HepG2 (cell line): ENCODE measurements around the gene LYSMD2. TPM values are rescaled to one million over a fixed set of nuclear protein-coding genes. Genes with fewer than 3 reads are reported as not detected.
A peak's percentile ranks its signal among the peaks of the same experiment; 100 is the strongest.

ENCODE experiments used
- ATF7-NPFF ChIP-seq: sonication (generic); formaldehyde crosslinking; IDR thresholded peaks from 2 replicates; pipeline ENCODE4 v1.8.1; 2023; ENCODE audit warnings: mild to moderate bottlenecking, low read depth, missing genetic modification reagents, moderate library complexity
- EHMT2 ChIP-seq: fragments of 200-600 bp; sonication (generic); IDR thresholded peaks from 2 replicates; pipeline ENCODE4 v1.7.0; 2017; ENCODE audit warnings: antibody characterized with exemption, low read depth, low read length, borderline replicate concordance
- EP300 ChIP-seq, 3 experiments: sonication (generic) in 1 of 3; formaldehyde crosslinking in 1 of 3; IDR thresholded peaks; 2 replicates each; pipeline versions ENCODE4 v1.5.1 to v1.6.1; 2011 to 2020; ENCODE audit warnings: low read depth in 2 of 3, low read length in 2 of 3, borderline replicate concordance in 1 of 3, improper control_type of control experiment in 1 of 3, mild to moderate bottlenecking in 1 of 3, missing genetic modification reagents in 1 of 3, moderate library complexity in 1 of 3
- FOXA3 ChIP-seq: IDR thresholded peaks from 2 replicates; pipeline ENCODE4 v1.6.1; 2016; ENCODE audit warnings: missing genetic modification reagents, missing compliant biosample characterization
- HES4 ChIP-seq: sonication (generic); formaldehyde crosslinking; IDR thresholded peaks from 2 replicates; pipeline ENCODE4 v1.9.0; 2021; ENCODE audit warnings: mild to moderate bottlenecking, missing genetic modification reagents, borderline replicate concordance
- KLF16 ChIP-seq, 2 experiments: sonication (generic) in 1 of 2; formaldehyde crosslinking in 1 of 2; IDR thresholded peaks; 2 replicates each; pipeline versions ENCODE4 v1.6.1 to v1.8.0; 2016 to 2023; ENCODE audit warnings: missing genetic modification reagents in 2 of 2, missing compliant biosample characterization in 1 of 2
- PATZ1 ChIP-seq: sonication (generic); formaldehyde crosslinking; IDR thresholded peaks from 2 replicates; pipeline ENCODE4 v1.4.0; 2020; ENCODE audit warnings: missing genetic modification reagents
- ZBTB42 ChIP-seq: sonication (generic); formaldehyde crosslinking; IDR thresholded peaks from 2 replicates; pipeline ENCODE4 v1.5.0; 2020; ENCODE audit warnings: mild to moderate bottlenecking, missing genetic modification reagents
- ZHX2 ChIP-seq, 2 experiments: sonication (generic) in 1 of 2; formaldehyde crosslinking in 1 of 2; IDR thresholded peaks; 2 replicates each; pipeline versions ENCODE4 v1.6.1 to v1.9.0; 2014 to 2022; ENCODE audit warnings: antibody characterized with exemption in 1 of 2, borderline replicate concordance in 1 of 2, inconsistent platforms in 1 of 2, low read depth in 1 of 2, missing genetic modification reagents in 1 of 2
- ZNF576 ChIP-seq: sonication (generic); formaldehyde crosslinking; IDR thresholded peaks from 2 replicates; pipeline ENCODE4 v1.4.0; 2020; ENCODE audit warnings: mild to moderate bottlenecking, missing genetic modification reagents
- ZNF687 ChIP-seq: sonication (generic); formaldehyde crosslinking; IDR thresholded peaks from 2 replicates; pipeline ENCODE4 v1.5.1; 2020; ENCODE audit warnings: mild to moderate bottlenecking, missing genetic modification reagents, moderate library complexity
- ZNF740 ChIP-seq: sonication (generic); formaldehyde crosslinking; IDR thresholded peaks from 2 replicates; pipeline ENCODE4 v1.4.0; 2020; ENCODE audit warnings: missing genetic modification reagents
- ZNF816 ChIP-seq: sonication (generic); formaldehyde crosslinking; IDR thresholded peaks from 2 replicates; pipeline ENCODE4 v1.8.0; 2022; ENCODE audit warnings: missing genetic modification reagents, mild to moderate bottlenecking, borderline replicate concordance
- polyA plus RNA-seq, 8 experiments: library from polyadenylated mRNA; depleted of rRNA in 3 of 8; stranded (reverse) in 7 of 8; unstranded in 1 of 8; fragments of >200 nt; fragmentation: Illumina TruSeq in 4 of 8; extraction: Trizol in 4 of 8; gene quantifications; 2 replicates each; pipeline versions ENCODE4 v1.2.1 to v1.2.3, GENCODE V29; 2011 to 2016; ENCODE audit warnings: low read depth in 4 of 8, missing spikeins in 1 of 8, mixed read lengths in 1 of 8; ENCODE audit not compliant: insufficient read depth in 1 of 8
- total RNA-seq, 5 experiments: library from RNA; depleted of rRNA; stranded (reverse); fragments of >200 nt; fragmentation: Illumina TruSeq; extraction: Trizol; gene quantifications; 2 replicates each; pipeline ENCODE4 v1.2.3, GENCODE V29; 2016; ENCODE audit warnings: low read depth in 1 of 5

The LYSMD2 gene
- total and polyA plus RNA-seq, 2 of the 13 experiments (the other 11 are each of a cell fraction or from before 2014, with no cell fraction given) = 0.05 to 0.27 TPM

GRCh38 chr15:51736751-51737521, 519 bp downstream of the LYSMD2 start (continued):
- TF ChIP-seq ZNF687 (peak; percentile 62), FOXA3 (no peak), ZNF576 (CRISPR knock-in tag) (no peak), EHMT2 (no peak), ZNF816 (no peak), KLF16 (CRISPR knock-in tag; IDR thresholded peaks at IDR 0.05) (no peak), EP300 (IDR thresholded peaks at IDR 0.05; ENCODE audit: low read depth in 2 of 2, low read length in 2 of 2) (no peak), EP300 (CRISPR knock-in tag; IDR thresholded peaks at IDR 0.05; ENCODE audit: borderline replicate concordance) (no peak), ZBTB42 (CRISPR knock-in tag) (no peak), ATF7-NPFF (CRISPR knock-in tag) (peak; percentile 33; the same call in 1 of the 2 replicates), ZHX2 (IDR thresholded peaks at IDR 0.05; ENCODE audit: low read depth) (no peak), ZHX2 (CRISPR knock-in tag; IDR thresholded peaks at IDR 0.05; ENCODE audit: borderline replicate concordance) (no peak), ZNF740 (CRISPR knock-in tag) (no peak), PATZ1 (CRISPR knock-in tag) (0 out of 2 replicates have a peak, but pooled peaks have one; percentile 19), HES4 (CRISPR knock-in tag) (peak; percentile 49; the same call in 1 of the 2 replicates)
